ENCODE measurements around the gene JAK3. TPM values are rescaled to one million over a fixed set of nuclear protein-coding genes. Genes with fewer than 3 reads are reported as not detected.

The JAK3 gene
- total and polyA plus RNA-seq, 9 donors: 6.6 to 35.5 (median 17.8) TPM

- DNase-seq: no peak
- H3K27me3 ChIP-seq: peaks cover 6% of the 10 kb centered on the region
- no peaks in the 10 kb centered on the region for H3K36me3 ChIP-seq
- no peak within 1 kb of the TSS for H3K4me3 ChIP-seq
- no peak for TF ChIP-seq POLR2A (IDR thresholded peaks at IDR 0.05)
- no peak for TF ChIP-seq EP300 (IDR thresholded peaks at IDR 0.05)
- no peak for TF ChIP-seq CTCF (IDR thresholded peaks at IDR 0.05)
- no peaks in the 10 kb centered on the region for H3K9me3 ChIP-seq
- intact Hi-C loops (cut with DNase I): loop anchor here in 1 of 4 donors (5.0 kb wide), 2 partner anchors 40 to 125 kb away; no protein-coding TSS in a partner anchor
- no peak within 1 kb of the TSS for H3K27ac ChIP-seq
- peaks cover 4% of the 10 kb centered on the region for H3K4me1 ChIP-seq (ENCODE audit: insufficient read depth)
- 1 to 2% (median 2%) methylated on average over 19 to 26 of the region's 26 CpGs for WGBS, 3 donors
Measured at GRCh38 chr19:17871878-17872250, 24.1 kb upstream of the JAK3 start, which contains the start of gene SLC5A5. Gene SLC5A5 (plus strand): TSS chr19:17871945. CDS start chr19:17872320, 375 bp downstream.

GRCh38 chr19:17871032-17871877 lies 23.5 kb upstream of the JAK3 start:
- no peak for TF ChIP-seq EP300 (IDR thresholded peaks at IDR 0.05)
- no peak for TF ChIP-seq CTCF (IDR thresholded peaks at IDR 0.05)
- TF ChIP-seq POLR2A (IDR thresholded peaks at IDR 0.05): no peak
- no peak overlapping the region for H3K4me3 ChIP-seq
- intact Hi-C loops (cut with DNase I): loop anchor here in 1 of 4 donors (5.0 kb wide), 2 partner anchors 41 to 126 kb away; no protein-coding TSS in a partner anchor
- H3K27me3 ChIP-seq: peaks cover 6% of the 10 kb centered on the region
- H3K4me1 ChIP-seq (ENCODE audit: insufficient read depth): peaks cover 4% of the 10 kb centered on the region
- H3K9me3 ChIP-seq: no peaks in the 10 kb centered on the region
- no peaks in the 10 kb centered on the region for H3K36me3 ChIP-seq
- 52 to 53% (median 53%) methylated on average over 10 of the region's 10 CpGs for WGBS, 3 donors
- H3K27ac ChIP-seq: no peak overlapping the region
- DNase-seq: no peak

- no peaks in the 10 kb centered on the region for H3K36me3 ChIP-seq
- no peak overlapping the region for H3K27ac ChIP-seq
- H3K4me3 ChIP-seq: no peak overlapping the region
- WGBS, 3 donors: 30 to 37% (median 30%) methylated on average over 11 of the region's 11 CpGs
- intact Hi-C loops (cut with DNase I): loop anchor here in 2 of 4 donors (10.0 kb wide), 2 partner anchors 116 to 126 kb away; no protein-coding TSS in a partner anchor
- DNase-seq: no peak
- H3K27me3 ChIP-seq: peaks cover 6% of the 10 kb centered on the region
- TF ChIP-seq EP300 (IDR thresholded peaks at IDR 0.05) (no peak), POLR2A (IDR thresholded peaks at IDR 0.05) (no peak), CTCF (IDR thresholded peaks at IDR 0.05) (no peak)
- peaks cover 4% of the 10 kb centered on the region for H3K4me1 ChIP-seq (ENCODE audit: insufficient read depth)
- H3K9me3 ChIP-seq: no peaks in the 10 kb centered on the region
Measured at GRCh38 chr19:17869114-17869608, 21.4 kb upstream of the JAK3 start.

GRCh38 chr19:17868669-17869068 lies 20.9 kb upstream of the JAK3 start:
- intact Hi-C loops (cut with DNase I): loop anchor here in 2 of 4 donors (10.0 kb wide), 2 partner anchors 116 to 126 kb away; no protein-coding TSS in a partner anchor
- WGBS, 3 donors: 52 to 59% (median 52%) methylated on average over 6 of the region's 6 CpGs

More at GRCh38 chr19:17868669-17869068, 20.9 kb upstream of the JAK3 start:
- H3K9me3 ChIP-seq: no peaks in the 10 kb centered on the region
- peaks cover under 1% of the 10 kb centered on the region for H3K4me1 ChIP-seq (ENCODE audit: insufficient read depth)
- no peak overlapping the region for H3K27ac ChIP-seq
- no peak for DNase-seq
- peaks cover 4% of the 10 kb centered on the region for H3K27me3 ChIP-seq
- TF ChIP-seq CTCF (IDR thresholded peaks at IDR 0.05): no peak
- no peak for TF ChIP-seq EP300 (IDR thresholded peaks at IDR 0.05)
- TF ChIP-seq POLR2A (IDR thresholded peaks at IDR 0.05): no peak
- no peaks in the 10 kb centered on the region for H3K36me3 ChIP-seq
- H3K4me3 ChIP-seq: no peak overlapping the region

Data from ovary (tissue), 9 donors.